Osteoblast (primary cell): ENCODE results near the gene YIF1B. TPM values are rescaled to one million over a fixed set of nuclear protein-coding genes. Genes with fewer than 3 reads are reported as not detected.
A peak's percentile ranks its signal among the peaks of the same experiment; 100 is the strongest.

Experiments
- DNase-seq: peaks from one replicate; pipeline ENCODE4 v3.0.0; 2011; ENCODE audit warnings: low spot score, mixed read lengths; ENCODE audit not compliant: insufficient read length; ENCODE audit errors: missing footprints
- H2AFZ ChIP-seq: 2 replicates; pipeline ENCODE4 v1.6.0; 2011; ENCODE audit warnings: mild to moderate bottlenecking, low read length
- H3K27ac ChIP-seq: 2 replicates; pipeline ENCODE4 v1.5.1; 2011; ENCODE audit warnings: mild to moderate bottlenecking, low read depth, low read length, moderate library complexity
- H3K27me3 ChIP-seq: 2 replicates; pipeline ENCODE4 v1.6.0; 2012; ENCODE audit warnings: mild to moderate bottlenecking, control low read depth, inconsistent platforms, low read length, moderate library complexity; ENCODE audit not compliant: insufficient read depth
- H3K36me3 ChIP-seq: 2 replicates; pipeline ENCODE4 v1.5.1; 2011; ENCODE audit warnings: mild to moderate bottlenecking, low read length, control low read depth, moderate library complexity; ENCODE audit not compliant: insufficient read depth
- H3K4me1 ChIP-seq: 2 replicates; pipeline ENCODE4 v1.5.1; 2011; ENCODE audit warnings: mild to moderate bottlenecking, low read length, control low read depth, moderate library complexity; ENCODE audit not compliant: insufficient read depth
- H3K4me2 ChIP-seq: 2 replicates; pipeline ENCODE4 v1.6.0; 2011; ENCODE audit warnings: mild to moderate bottlenecking, low read length; ENCODE audit not compliant: insufficient read depth
- H3K4me3 ChIP-seq: fragments of 200-600 bp; sonication (generic); 3 replicates; pipeline ENCODE4 v1.5.1; 2012; ENCODE audit warnings: mild to moderate bottlenecking, low read length, inconsistent platforms; ENCODE audit not compliant: insufficient read depth
- H3K79me2 ChIP-seq: 2 replicates; pipeline ENCODE4 v1.6.0; 2012; ENCODE audit warnings: mild to moderate bottlenecking, low read length, control low read depth, inconsistent platforms; ENCODE audit not compliant: insufficient read depth
- H3K9me3 ChIP-seq: 2 replicates; pipeline ENCODE4 v1.5.1; 2011; ENCODE audit warnings: low read depth, low read length, control low read depth
- H4K20me1 ChIP-seq: 2 replicates; pipeline ENCODE4 v1.6.0; 2012; ENCODE audit warnings: mild to moderate bottlenecking, low read length, control low read depth; ENCODE audit not compliant: insufficient read depth
- CTCF ChIP-seq: IDR thresholded peaks from 2 replicates; pipeline ENCODE4 v1.5.1; 2011; ENCODE audit warnings: mild to moderate bottlenecking, low read depth, low read length, moderate library complexity; ENCODE audit errors: extremely low read depth
- total RNA-seq: library from RNA; depleted of rRNA; stranded (reverse); fragments of >200 nt; gene quantifications from 2 replicates; pipeline ENCODE4 v1.2.3, GENCODE V29; 2012

Gene YIF1B
- total RNA-seq, 1 donor, result 55.0 TPM

GRCh38 chr19:38318660-38319059, 2.9 kb upstream of the YIF1B start:
- no peaks in the 10 kb centered on the region for H3K9me3 ChIP-seq
- no peak overlapping the region for H3K4me2 ChIP-seq
- no peak overlapping the region for H3K4me3 ChIP-seq
- H4K20me1 ChIP-seq, result no peaks in the 10 kb centered on the region
- no peak overlapping the region for H3K27ac ChIP-seq
- TF ChIP-seq CTCF, result no peak
- H3K4me1 ChIP-seq, result peaks cover 29% of the 10 kb centered on the region
- H3K79me2 ChIP-seq, result peaks cover 31% of the 10 kb centered on the region
- no peaks in the 10 kb centered on the region for H3K27me3 ChIP-seq
- no peak overlapping the region for H2AFZ ChIP-seq
- DNase-seq, result no peak
- H3K36me3 ChIP-seq, result no peaks in the 10 kb centered on the region

GRCh38 chr19:38317104-38317612, 1.4 kb upstream of the YIF1B start:
- Histone ChIP-seq H3K79me2 (peaks cover 39% of the 10 kb centered on the region), H3K4me1 (peaks cover 28% of the 10 kb centered on the region), H3K9me3 (no peaks in the 10 kb centered on the region), H3K27ac (no peak overlapping the region), H3K4me2 (no peak overlapping the region), H3K27me3 (no peaks in the 10 kb centered on the region), H3K4me3 (no peak overlapping the region), H3K36me3 (no peaks in the 10 kb centered on the region), H2AFZ (no peak overlapping the region), H4K20me1 (peaks cover 1% of the 10 kb centered on the region)
- TF ChIP-seq CTCF, result no peak
- peak; percentile 41 for DNase-seq

GRCh38 chr19:38316477-38317067, 825 bp upstream of the YIF1B start:
- Histone ChIP-seq H3K27me3 (no peaks in the 10 kb centered on the region), H3K27ac (peak overlapping the region; percentile 66), H3K4me3 (peak overlapping the region; percentile 96), H3K9me3 (no peaks in the 10 kb centered on the region), H3K4me2 (peak overlapping the region; percentile 78), H4K20me1 (peaks cover 4% of the 10 kb centered on the region), H3K36me3 (no peaks in the 10 kb centered on the region), H2AFZ (peak overlapping the region; percentile 91), H3K79me2 (peaks cover 42% of the 10 kb centered on the region), H3K4me1 (peaks cover 22% of the 10 kb centered on the region)
- peak; percentile 83 for DNase-seq
- TF ChIP-seq CTCF, result no peak

GRCh38 chr19:38310986-38311385, 4.8 kb downstream of the YIF1B start:
- no peak for TF ChIP-seq CTCF
- no peak overlapping the region for H3K4me2 ChIP-seq
- H3K9me3 ChIP-seq, result no peaks in the 10 kb centered on the region
- H3K4me1 ChIP-seq, result peaks cover 6% of the 10 kb centered on the region
- H3K36me3 ChIP-seq, result peaks cover 12% of the 10 kb centered on the region
- no peak overlapping the region for H3K4me3 ChIP-seq
- DNase-seq, result no peak
- H4K20me1 ChIP-seq, result peaks cover 6% of the 10 kb centered on the region
- peaks cover 44% of the 10 kb centered on the region for H3K79me2 ChIP-seq
- H3K27me3 ChIP-seq, result no peaks in the 10 kb centered on the region
- H2AFZ ChIP-seq, result no peak overlapping the region
- H3K27ac ChIP-seq, result no peak overlapping the region
